HG02885 (cell line): Measurements from ENCODE around the gene TXNDC8.
"Not testable (repeated sequence)": the region's sequence is repeated elsewhere in the genome, so short reads cannot be mapped to it uniquely, and the experiment has no call there.

Experiments
- ATAC-seq: cut with Tn5 transposase; IDR thresholded peaks from one replicate; pipeline ENCODE4 v1.9.1; 2021; ENCODE audit warnings: mild to moderate bottlenecking; ENCODE audit not compliant: unreplicated experiment, poor library complexity

The TXNDC8 gene

DNA sequence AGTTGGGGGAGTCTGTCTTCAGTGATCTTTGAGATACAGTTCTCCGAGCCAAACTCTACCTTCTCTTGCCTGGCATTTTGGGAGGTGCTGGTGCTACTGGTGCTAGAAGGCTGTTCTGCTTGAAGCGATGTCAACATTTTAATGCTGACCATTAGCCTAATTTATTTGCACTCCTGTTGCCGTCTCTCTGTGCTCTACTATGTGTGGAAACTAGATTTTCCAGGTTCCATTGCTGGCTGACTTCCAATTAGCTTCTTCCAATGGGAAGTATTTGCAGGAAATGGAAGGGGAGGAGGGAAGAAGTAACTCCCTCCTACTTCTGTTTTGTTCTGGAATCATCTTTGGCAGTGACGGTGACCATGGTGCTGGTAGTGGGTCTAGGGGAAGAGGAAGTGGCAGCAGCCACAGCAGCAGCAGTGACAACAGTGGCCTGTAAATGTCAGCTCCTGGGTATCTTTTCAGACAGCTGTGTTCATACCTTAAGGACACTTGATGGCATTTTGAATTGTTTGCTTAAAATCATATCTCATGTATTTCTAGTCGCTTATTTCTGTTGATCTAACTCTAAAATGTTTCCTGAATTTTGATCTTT, 7.9 kb downstream of the TXNDC8 start:
- ATAC-seq, result no peak

DNA sequence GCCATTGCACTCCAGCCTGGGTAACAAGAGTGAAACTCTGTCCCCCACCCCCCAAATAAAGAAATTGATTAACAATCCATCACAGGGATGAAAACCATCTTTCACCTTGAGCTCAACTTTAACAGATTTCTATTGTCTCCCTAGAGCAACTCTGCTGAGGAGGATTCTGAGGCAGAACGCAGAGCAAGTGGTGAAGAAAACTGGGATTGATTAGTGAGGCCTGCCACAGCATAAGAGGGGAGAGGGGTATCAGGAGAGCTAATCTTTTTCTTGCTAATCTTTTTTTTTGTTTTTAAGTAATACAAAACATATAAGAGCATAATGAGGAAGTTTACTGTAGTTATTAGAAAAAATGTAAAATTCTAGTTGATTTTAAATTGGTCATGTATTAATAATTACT, 8.9 kb downstream of the TXNDC8 start:
- ATAC-seq, result no peak

DNA sequence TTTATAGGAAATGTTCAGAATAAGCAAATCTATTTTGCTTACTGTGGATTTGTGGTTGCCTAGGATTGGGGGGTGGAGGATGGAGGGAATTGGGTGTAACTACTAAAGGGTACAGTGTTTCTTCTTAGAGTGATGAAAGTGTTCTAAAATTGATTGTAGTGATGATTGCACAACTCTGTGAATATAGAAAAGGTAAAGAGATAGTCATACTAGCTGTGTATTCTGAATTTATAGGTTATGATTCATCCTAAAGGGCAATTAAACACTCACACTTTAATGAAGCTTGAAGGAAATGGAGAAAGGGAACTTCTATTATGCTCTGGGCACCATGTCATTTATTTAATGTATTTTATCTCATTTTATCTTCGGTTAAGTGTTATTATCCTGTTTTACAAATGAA, 9.9 kb downstream of the TXNDC8 start:
- ATAC-seq, result no peak

DNA sequence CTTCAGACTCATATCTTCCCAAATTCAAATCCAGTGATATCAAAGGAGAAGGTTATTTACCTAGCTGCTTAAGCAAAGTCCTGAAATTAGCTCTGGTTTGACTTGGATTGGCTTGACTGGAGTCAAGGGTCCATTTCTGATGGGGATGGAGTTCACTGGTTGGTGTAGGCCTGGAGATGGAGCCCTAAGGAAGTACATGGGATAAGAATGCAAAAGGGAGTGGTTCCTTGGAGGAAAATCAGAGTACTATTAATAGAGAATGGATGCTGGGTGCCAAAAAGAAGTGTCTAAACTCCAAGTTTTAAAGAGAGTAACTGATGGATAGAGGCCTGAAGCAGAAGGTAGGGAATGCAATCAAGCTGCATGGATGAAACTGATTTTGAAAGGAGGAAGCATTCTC, 13.8 kb downstream of the TXNDC8 start:
- no peak for ATAC-seq

DNA sequence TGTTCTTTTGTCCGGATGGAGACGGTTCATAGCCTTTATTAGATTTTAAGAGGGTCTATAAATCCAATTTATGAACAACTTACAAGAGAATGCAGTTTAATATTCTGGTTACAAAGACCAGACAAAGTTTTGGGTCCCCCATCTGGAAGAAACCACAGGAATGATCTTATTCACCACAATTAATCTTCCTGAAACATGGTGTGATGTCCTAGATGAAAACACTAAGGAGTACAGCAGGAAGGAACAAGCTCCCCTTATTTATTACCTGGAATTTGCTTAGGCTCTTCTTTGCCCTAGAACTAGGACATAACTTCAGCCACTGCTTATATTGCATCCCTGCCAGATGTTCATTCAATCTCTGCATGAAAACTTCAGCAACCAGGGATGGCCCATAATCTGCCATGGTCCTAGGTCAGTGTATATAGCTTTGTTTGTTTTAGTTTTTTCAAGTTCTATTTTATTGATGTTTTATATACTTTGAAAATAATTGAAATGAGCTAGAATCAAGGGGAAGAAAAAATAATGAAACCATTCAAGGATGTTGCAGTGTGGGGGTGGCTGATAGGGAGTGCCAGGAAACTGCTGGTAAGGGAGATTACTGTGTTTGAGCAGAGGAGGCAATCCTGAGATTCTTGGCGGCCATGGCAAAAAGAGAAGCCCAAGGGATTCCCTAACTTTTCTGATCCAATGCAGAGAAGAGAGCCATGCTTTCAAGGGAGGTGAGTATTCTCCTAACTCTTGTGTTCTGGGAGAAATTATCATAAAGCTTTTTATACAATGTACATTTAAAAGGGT, 16.8 kb downstream of the TXNDC8 start:
- ATAC-seq, result no peak

GRCh38 chr9:110319781-110320492, 17.7 kb downstream of the TXNDC8 start:
- ATAC-seq, result no peak

- ATAC-seq, result no peak
Observed at GRCh38 chr9:110317911-110318310, 19.8 kb downstream of the TXNDC8 start.

DNA sequence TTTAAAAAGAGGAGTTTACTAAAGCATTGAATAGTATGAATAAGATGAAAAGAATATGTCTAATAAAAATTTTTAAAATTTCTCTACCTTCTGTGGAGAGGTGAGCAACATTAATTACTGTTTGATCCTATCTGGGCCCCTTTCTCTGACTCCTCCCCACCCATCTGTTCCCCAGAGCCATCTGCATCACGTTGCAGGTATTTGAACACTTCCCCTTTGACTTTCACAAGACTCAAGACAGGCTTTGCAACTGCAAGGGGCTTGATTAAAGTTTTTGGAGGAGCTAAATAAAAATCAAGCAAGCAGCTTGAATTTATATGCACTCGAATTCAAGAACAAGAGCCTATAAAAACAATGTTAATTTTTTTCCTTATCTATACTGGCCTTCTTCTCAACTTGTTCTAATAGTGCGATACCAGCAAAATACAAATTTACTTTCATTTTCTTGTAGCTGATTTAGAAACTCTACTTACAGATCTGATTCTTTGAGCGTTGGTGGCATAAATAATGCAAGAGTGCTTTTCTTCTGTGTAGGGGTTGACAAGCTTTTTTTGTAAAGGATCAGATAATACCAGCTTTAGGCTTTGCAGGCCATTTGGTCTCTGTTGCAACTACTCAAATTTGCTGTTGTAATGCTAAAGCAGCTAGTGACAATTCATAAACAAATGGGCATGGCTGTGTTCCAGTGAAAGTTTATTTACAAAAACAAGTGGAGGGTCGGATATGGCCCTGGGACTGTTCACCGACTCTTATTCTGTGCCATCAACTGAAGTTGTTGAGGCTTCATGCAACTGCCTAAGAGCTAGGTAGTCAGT, 21.2 kb downstream of the TXNDC8 start:
- peak; percentile 98 for ATAC-seq

GRCh38 chr9:110311978-110312377, 25.7 kb downstream of the TXNDC8 start:
- not testable (repeated sequence) for ATAC-seq

GRCh38 chr9:110309681-110310080, 28.0 kb downstream of the TXNDC8 start:
- ATAC-seq, result no peak

DNA sequence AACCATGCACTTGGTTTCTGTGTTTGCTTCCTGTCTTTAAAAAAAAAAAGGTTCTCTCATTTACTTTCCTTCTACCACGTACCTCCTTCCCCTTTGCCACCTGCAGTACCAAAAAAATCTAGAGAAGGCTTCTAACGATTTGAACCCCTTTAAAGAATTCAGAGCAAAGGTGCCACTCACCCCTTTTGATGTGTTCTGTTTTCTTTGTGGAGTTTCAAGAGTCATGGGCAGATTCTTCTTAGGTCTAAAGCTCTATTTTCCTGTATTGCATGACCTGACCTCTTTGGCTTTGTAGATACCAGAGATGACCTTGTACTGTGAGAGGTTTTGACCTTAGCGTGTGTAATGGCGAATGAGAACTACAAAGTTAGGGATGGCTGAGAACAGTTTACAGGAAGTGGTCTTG, 29.0 kb downstream of the TXNDC8 start:
- ATAC-seq, result peak; percentile 61

- no peak for ATAC-seq
Observed at GRCh38 chr9:110307191-110307590, 30.5 kb downstream of the TXNDC8 start.

DNA sequence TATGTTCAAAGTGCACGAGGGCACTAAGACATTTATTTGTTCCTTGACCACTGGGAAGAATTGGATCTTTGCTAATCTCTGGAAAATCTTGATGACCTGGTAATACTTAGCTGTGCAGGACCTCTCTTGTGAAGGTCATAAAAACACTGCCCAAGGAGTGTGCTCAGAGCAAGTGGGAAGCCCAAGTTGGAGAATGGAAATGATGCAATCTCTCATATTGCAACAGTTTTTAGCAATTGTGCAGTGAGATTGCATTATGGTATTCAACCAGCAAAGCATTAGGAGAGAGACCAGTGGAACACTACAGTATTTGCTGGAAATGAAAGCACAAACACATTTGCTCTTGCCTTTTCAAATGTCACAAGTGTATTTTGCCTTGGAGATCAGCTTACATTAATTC, 34.5 kb downstream of the TXNDC8 start:
- no peak for ATAC-seq

DNA sequence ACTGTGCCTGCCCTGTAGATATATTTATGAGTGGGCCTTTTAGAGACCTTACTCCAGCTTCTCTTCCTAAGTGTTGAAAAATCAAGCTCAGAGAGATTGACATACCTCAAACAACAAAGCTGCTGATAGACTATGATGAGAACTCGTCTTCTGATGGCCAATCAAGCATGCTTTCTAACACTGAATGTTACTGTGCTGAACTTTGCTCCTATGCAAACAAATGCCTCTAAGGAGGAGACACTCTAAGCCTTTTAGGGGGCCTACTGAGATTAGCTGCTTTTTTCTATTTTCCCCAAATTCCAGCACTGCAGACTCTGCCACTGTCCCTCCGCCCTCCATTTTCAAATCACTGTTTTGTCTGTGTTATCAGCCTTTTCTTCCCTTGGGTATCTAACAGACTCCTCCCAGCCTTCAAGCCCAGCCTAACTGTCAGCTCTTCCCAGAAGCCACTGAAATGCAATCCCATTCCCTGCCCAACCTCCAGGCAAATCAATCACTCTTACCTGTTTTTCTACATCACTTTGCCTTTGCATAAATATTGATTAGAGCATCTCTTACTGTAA, 39.5 kb downstream of the TXNDC8 start:
- no peak for ATAC-seq

DNA sequence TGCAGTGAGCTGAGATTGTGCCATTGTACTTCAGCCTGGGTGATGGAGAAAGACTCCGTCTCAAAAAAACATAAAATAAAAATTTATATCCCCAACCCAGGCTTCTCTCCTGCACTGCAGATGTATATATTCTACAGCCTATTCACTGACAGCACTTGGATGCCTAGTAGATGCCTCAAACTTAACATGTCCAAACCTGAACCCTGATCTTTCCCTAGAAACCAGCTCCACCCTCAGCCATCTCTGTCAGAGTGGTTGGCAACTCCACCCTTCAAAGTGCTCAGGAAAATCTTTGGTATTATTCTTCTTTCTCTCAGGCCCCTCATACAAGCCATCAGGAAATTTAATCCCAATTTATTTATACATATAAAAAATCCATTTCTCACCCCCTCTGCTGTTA, 44.4 kb downstream of the TXNDC8 start:
- ATAC-seq, result no peak

- no peak for ATAC-seq
Observed at GRCh38 chr9:110291921-110292557, 45.6 kb downstream of the TXNDC8 start.

- no peak for ATAC-seq
Observed at GRCh38 chr9:110290001-110290400, 47.7 kb downstream of the TXNDC8 start.

- ATAC-seq, result no peak
Observed at GRCh38 chr9:110288503-110288902, 49.2 kb downstream of the TXNDC8 start.

DNA sequence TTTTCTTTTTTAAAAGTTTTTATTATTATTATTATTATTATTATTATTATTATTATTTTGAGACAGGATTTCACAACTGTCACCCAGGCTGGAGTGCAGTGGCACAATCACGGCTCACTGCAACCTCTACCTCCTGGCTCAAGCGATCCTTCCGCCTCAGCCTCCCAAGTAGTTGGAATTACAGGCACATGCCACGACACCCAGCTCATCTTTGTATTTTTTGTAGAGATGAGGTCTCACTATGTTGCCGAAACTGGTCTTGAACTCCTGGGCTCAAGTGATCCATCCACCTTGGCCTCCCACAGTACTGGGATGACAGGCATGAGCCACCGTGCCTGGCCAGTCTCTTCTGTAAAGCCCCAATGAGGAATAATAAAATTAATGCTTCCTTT, 50.4 kb downstream of the TXNDC8 start:
- no peak for ATAC-seq
